HepG2 (cell line): ENCODE results near the gene ZNF764. TPM values are rescaled to one million over a fixed set of nuclear protein-coding genes. Genes with fewer than 3 reads are reported as not detected.

Experiments used
- EEA1 ChIP-seq: sonication (generic); formaldehyde crosslinking; IDR thresholded peaks from 2 replicates; pipeline ENCODE4 v1.5.1; 2020; ENCODE audit warnings: mild to moderate bottlenecking, missing genetic modification reagents, borderline replicate concordance
- FOXP4 ChIP-seq: sonication (generic); formaldehyde crosslinking; IDR thresholded peaks from 2 replicates; pipeline ENCODE4 v1.4.0; 2020; ENCODE audit warnings: missing genetic modification reagents
- HMG20B ChIP-seq: conservative IDR thresholded peaks from 2 replicates; pipeline ENCODE4 v1.6.1; 2016; ENCODE audit warnings: missing genetic modification reagents, missing compliant biosample characterization
- JUNB ChIP-seq: sonication (generic); formaldehyde crosslinking; IDR thresholded peaks from 2 replicates; pipeline ENCODE4 v1.8.0; 2022; ENCODE audit warnings: missing genetic modification reagents, mild to moderate bottlenecking, borderline replicate concordance
- MTERF4 ChIP-seq: sonication (generic); formaldehyde crosslinking; IDR thresholded peaks from 2 replicates; pipeline ENCODE4 v1.8.0; 2023; ENCODE audit warnings: mild to moderate bottlenecking, missing genetic modification reagents
- POLR2AphosphoS5 ChIP-seq: IDR thresholded peaks from 2 replicates; pipeline ENCODE4 v1.6.1; 2012; ENCODE audit warnings: low read depth, low read length
- SOX6 ChIP-seq, 2 experiments: fragments of 450-650 bp in 1 of 2; sonication (generic) in 1 of 2; formaldehyde crosslinking in 1 of 2; IDR thresholded peaks; 2 replicates each; pipeline versions ENCODE4 v1.4.0 to v1.6.1; 2017 to 2020; ENCODE audit warnings: antibody characterized with exemption in 1 of 2, mild to moderate bottlenecking in 1 of 2, missing genetic modification reagents in 1 of 2
- ZBTB14 ChIP-seq: sonication (generic); formaldehyde crosslinking; IDR thresholded peaks from 2 replicates; pipeline ENCODE4 v1.4.0; 2020; ENCODE audit warnings: missing genetic modification reagents
- ZNF136 ChIP-seq: sonication (generic); formaldehyde crosslinking; IDR thresholded peaks from 2 replicates; pipeline ENCODE4 v1.8.1; 2022; ENCODE audit warnings: low read depth, mild to moderate bottlenecking, moderate library complexity, missing genetic modification reagents
- ZNF205 ChIP-seq: IDR thresholded peaks from 2 replicates; pipeline ENCODE4 v1.6.1; 2018; ENCODE audit warnings: missing biosample characterization, missing genetic modification reagents
- ZNF761 ChIP-seq: sonication (generic); formaldehyde crosslinking; conservative IDR thresholded peaks from 2 replicates; pipeline ENCODE4 v1.4.0; 2020; ENCODE audit warnings: mild to moderate bottlenecking, missing genetic modification reagents
- ZNF770 ChIP-seq: sonication (generic); formaldehyde crosslinking; IDR thresholded peaks from 2 replicates; pipeline ENCODE4 v1.5.0; 2020; ENCODE audit warnings: mild to moderate bottlenecking, missing genetic modification reagents
- polyA plus RNA-seq, 8 experiments: library from polyadenylated mRNA; depleted of rRNA in 3 of 8; stranded (reverse) in 7 of 8; unstranded in 1 of 8; fragments of >200 nt; fragmentation: Illumina TruSeq in 4 of 8; extraction: Trizol in 4 of 8; gene quantifications; 2 replicates each; pipeline versions ENCODE4 v1.2.1 to v1.2.3, GENCODE V29; 2011 to 2016; ENCODE audit warnings: low read depth in 4 of 8, missing spikeins in 1 of 8, mixed read lengths in 1 of 8; ENCODE audit not compliant: insufficient read depth in 1 of 8
- total RNA-seq, 5 experiments: library from RNA; depleted of rRNA; stranded (reverse); fragments of >200 nt; fragmentation: Illumina TruSeq; extraction: Trizol; gene quantifications; 2 replicates each; pipeline ENCODE4 v1.2.3, GENCODE V29; 2016; ENCODE audit warnings: low read depth in 1 of 5

The ZNF764 gene
- total and polyA plus RNA-seq, 2 of the 13 experiments (the other 11 are each of a cell fraction or from before 2014, with no cell fraction given), result 4.1 to 9.1 TPM

- TF ChIP-seq ZNF770 (CRISPR knock-in tag) (peak; percentile 29), POLR2AphosphoS5 (0 out of 2 replicates have a peak, but pooled peaks have one; percentile 15), HMG20B (CRISPR knock-in tag) (no peak), SOX6 (IDR thresholded peaks at IDR 0.05) (no peak), SOX6 (CRISPR knock-in tag; IDR thresholded peaks at IDR 0.05) (peak; percentile 26; the same call in 1 of the 2 replicates), JUNB (CRISPR knock-in tag) (no peak), FOXP4 (0 out of 2 replicates have a peak, but pooled peaks have one; percentile 20), ZNF205 (CRISPR knock-in tag) (no peak; the same call in 1 of the 2 replicates), ZNF136 (CRISPR knock-in tag) (no peak), MTERF4 (CRISPR knock-in tag) (peak; percentile 87), ZBTB14 (CRISPR knock-in tag) (no peak), EEA1 (peak; percentile 86; the same call in 1 of the 2 replicates), ZNF761 (no peak; the same call in 1 of the 2 replicates)
These were observed 13.5 kb upstream of the ZNF764 start, which contains the start of gene ZNF688 (continued) for GRCh38 chr16:30571445-30572322.
